Ovary (tissue), 9 donors: ENCODE results near the gene PRDM16. TPM values are rescaled to one million over a fixed set of nuclear protein-coding genes. Genes with fewer than 3 reads are reported as not detected.

Experiments used
- DNase-seq, 5 donors: peaks; one replicate each; pipeline ENCODE4 v3.0.0-alpha.2; 2019 to 2020
- H3K27ac ChIP-seq, 2 donors: fragments of 200-600 bp; one replicate each; pipeline versions ENCODE4 v1.5.1 to v1.8.0; 2019 to 2022
- H3K27me3 ChIP-seq: fragments of 200-600 bp; one replicate; pipeline ENCODE4 v1.8.0; 2022
- H3K36me3 ChIP-seq: fragments of 200-600 bp; sonication (generic); one replicate; pipeline ENCODE4 v1.5.1; 2019
- H3K4me1 ChIP-seq: one replicate; pipeline ENCODE4 v1.8.1; 2013; ENCODE audit warnings: mild to moderate bottlenecking, moderate library complexity; ENCODE audit not compliant: insufficient read depth
- H3K4me3 ChIP-seq: fragments of 200-600 bp; sonication (generic); one replicate; pipeline ENCODE4 v1.5.1; 2017
- H3K9me3 ChIP-seq, 2 donors: fragments of 200-600 bp in 1 of 2; sonication (generic) in 1 of 2; one replicate each; pipeline versions ENCODE4 v1.5.1 to v1.8.1; 2013 to 2019; ENCODE audit warnings: mild to moderate bottlenecking in 1 of 2, moderate library complexity in 1 of 2
- CTCF ChIP-seq, 3 donors: fragments of 450-650 bp in 2 of 3; fragments of 200-600 bp in 1 of 3; IDR thresholded peaks; one replicate each; pipeline versions ENCODE4 v1.5.1 to v1.8.0; 2016 to 2022; ENCODE audit warnings: antibody characterized with exemption in 3 of 3, mild to moderate bottlenecking in 1 of 3
- EP300 ChIP-seq: sonication (generic); formaldehyde crosslinking; IDR thresholded peaks from one replicate; pipeline ENCODE4 v1.6.1; 2017; ENCODE audit warnings: antibody characterized with exemption
- POLR2A ChIP-seq: fragments of 450-650 bp; IDR thresholded peaks from one replicate; pipeline ENCODE4 v1.6.1; 2017; ENCODE audit warnings: antibody characterized with exemption, mild to moderate bottlenecking, moderate library complexity
- WGBS, 3 donors: extraction: QIAGEN DNeasy Blood & Tissue Kit in 1 of 3; methylation state at CpG; one replicate each; pipeline versions ENCODE4 v1.1.5 to v1.1.7; 2013 to 2017; 5-methylcytosine and 5-hydroxymethylcytosine counted together
- intact Hi-C, 4 donors: fragments of 100-400 bp; cut with DNase I; formaldehyde crosslinking; loops; one replicate each; pipeline versions ENCODE4 v1.11.0 to v1.15.1; 2022 to 2023
- polyA plus RNA-seq, 2 donors: library from polyadenylated mRNA; stranded (reverse); fragments of 200-250 nt in 1 of 2; fragments of 350-450 nt in 1 of 2; fragmentation: Illumina TruSeq in 1 of 2; extraction: RNeasy Lipid Tissue Mini Kit (QIAGEN cat#74804) in 1 of 2; gene quantifications; one replicate each; pipeline ENCODE4 v1.2.3, GENCODE V29; 2013 to 2014
- total RNA-seq, 7 donors: library from RNA; depleted of rRNA in 2 of 7; stranded (reverse); fragments of >200 nt in 2 of 7; fragmentation: NEBNext Ultra II Directional in 3 of 7; extraction: Animal tissue kit (Norgen Biotek cat#: 25700) in 3 of 7; gene quantifications; one replicate each; pipeline versions ENCODE4 v1.1.0 to v1.2.4, GENCODE V29; 2016 to 2023
- donor health status: DM: no; HTN: no; CAD: no; lungs with moderate emphysema.
- donor health status: DM: no; HTN: no; CAD: no.
- donor health status: Bipolar disorder and iron deficiency.
- donor health status: DM: yes; HTN: yes; CAD: no.
- donor health status: DM: no; HTN: no; CAD: no.
- donor health status: DM: yes; HTN: yes; CAD: no.

Gene PRDM16
- total and polyA plus RNA-seq, 9 donors = 1.1 to 17.3 (median 3.9) TPM

- intact Hi-C loops = loop anchor here in 2 of 4 donors (5.0 to 10.0 kb wide), 2 partner anchors 1011 to 1013 kb away; partner anchors contain the start of gene PEX10 (in 1 of the 2)
- H3K27me3 ChIP-seq = no peaks in the 10 kb centered on the region
- 86 to 91% (median 90%) methylated on average over 42 to 43 of the region's 43 CpGs for WGBS, 3 donors
Observed at GRCh38 chr1:3427711-3428704, 359.0 kb downstream of the PRDM16 start.

GRCh38 chr1:3428899-3429298, 359.9 kb downstream of the PRDM16 start:
- 74 to 85% (median 83%) methylated on average over 9 of the region's 9 CpGs for WGBS, 3 donors
- no peak for DNase-seq
- Histone ChIP-seq H3K36me3 (no peaks in the 10 kb centered on the region), H3K27me3 (no peaks in the 10 kb centered on the region), H3K27ac (no peak overlapping the region), H3K9me3 (no peaks in the 10 kb centered on the region), H3K4me1 (no peaks in the 10 kb centered on the region), H3K4me3 (no peak overlapping the region)
- TF ChIP-seq POLR2A (no peak), CTCF (IDR thresholded peaks at IDR 0.05) (no peak), EP300 (no peak)
- intact Hi-C loops = loop anchor here in 2 of 4 donors (5.0 to 10.0 kb wide), 2 partner anchors 1012 to 1014 kb away; partner anchors contain the start of gene PEX10 (in 1 of the 2)

More at GRCh38 chr1:3427711-3428704, 359.0 kb downstream of the PRDM16 start:
- TF ChIP-seq EP300 (no peak), POLR2A (no peak), CTCF (IDR thresholded peaks at IDR 0.05) (no peak)
- Histone ChIP-seq H3K36me3 (no peaks in the 10 kb centered on the region), H3K9me3 (no peaks in the 10 kb centered on the region), H3K4me3 (no peak overlapping the region), H3K27ac (no peak overlapping the region), H3K4me1 (no peaks in the 10 kb centered on the region)
- DNase-seq = no peak

- 88 to 92% (median 89%) methylated on average over 13 of the region's 13 CpGs for WGBS, 3 donors
- no peak for DNase-seq
- Histone ChIP-seq H3K4me1 (no peaks in the 10 kb centered on the region), H3K27me3 (no peaks in the 10 kb centered on the region), H3K4me3 (no peak overlapping the region), H3K36me3 (no peaks in the 10 kb centered on the region), H3K9me3 (no peaks in the 10 kb centered on the region), H3K27ac (no peak overlapping the region)
- no peak for TF ChIP-seq EP300
- intact Hi-C loops = loop anchor here in 2 of 4 donors (5.0 to 10.0 kb wide), 2 partner anchors 1012 to 1015 kb away; partner anchors contain the start of gene PEX10 (in 1 of the 2)
Observed at GRCh38 chr1:3429320-3429719, 360.3 kb downstream of the PRDM16 start.

GRCh38 chr1:3429766-3430165, 360.8 kb downstream of the PRDM16 start:
- H3K27ac ChIP-seq = no peak overlapping the region
- no peak for DNase-seq
- intact Hi-C loops = loop anchor here in 2 of 4 donors (5.0 to 10.0 kb wide), 2 partner anchors 1012 to 1015 kb away; partner anchors contain the start of gene PEX10 (in 1 of the 2)
- WGBS, 3 donors = 85 to 92% (median 90%) methylated on average over 16 of the region's 16 CpGs
- H3K4me1 ChIP-seq = no peaks in the 10 kb centered on the region
- no peak overlapping the region for H3K4me3 ChIP-seq
- no peaks in the 10 kb centered on the region for H3K36me3 ChIP-seq
- no peaks in the 10 kb centered on the region for H3K27me3 ChIP-seq
- TF ChIP-seq EP300 (no peak), CTCF (IDR thresholded peaks at IDR 0.05) (no peak), POLR2A (no peak)
- H3K9me3 ChIP-seq = no peaks in the 10 kb centered on the region
